H1 (cell line): ENCODE measurements around the gene ELMO1. TPM values are rescaled to one million over a fixed set of nuclear protein-coding genes. Genes with fewer than 3 reads are reported as not detected.

Experiments
- CTCF ChIA-PET: fragments of 300-600 bp; sonication (Branson Sonifier 250); formaldehyde crosslinking; loops from one replicate; lab custom pipeline; 2021; ENCODE audit not compliant: partially characterized antibody; lab: Charles Lee
- POLR2A ChIA-PET: fragments of 300-600 bp; sonication (Branson Sonifier 250); formaldehyde crosslinking; loops from one replicate; lab custom pipeline; 2021; ENCODE audit warnings: inconsistent platforms; ENCODE audit not compliant: partially characterized antibody; lab: Charles Lee
- DNase-seq, 2 experiments: peaks; one replicate each; pipeline versions ENCODE4 v3.0.0 to v3.0.0-alpha.2; 2010 to 2022; ENCODE audit warnings: low spot score in 2 of 2, low read depth in 1 of 2, mixed read lengths in 1 of 2
- FAIRE-seq: peaks from 2 replicates; lab custom pipeline; 2011; peaks lifted over from hg19 to GRCh38; lab: Jason Lieb, UNC
- H2AFZ ChIP-seq: 2 replicates; pipeline ENCODE4 v1.8.1; 2012; ENCODE audit warnings: low read length, inconsistent platforms
- H2AK5ac ChIP-seq: 2 replicates; pipeline ENCODE4 v1.6.1; 2013; ENCODE audit warnings: low read depth, low read length
- H2BK120ac ChIP-seq: replicated peaks from 2 replicates; pipeline ENCODE3; 2013; ENCODE audit warnings: low read depth, low read length, inconsistent platforms
- H2BK12ac ChIP-seq: 2 replicates; pipeline ENCODE4 v1.6.1; 2013; ENCODE audit warnings: low read depth, low read length
- H2BK15ac ChIP-seq: 2 replicates; pipeline ENCODE4 v1.6.1; 2013; ENCODE audit warnings: low read length
- H2BK20ac ChIP-seq: 2 replicates; pipeline ENCODE4 v1.6.1; 2013; ENCODE audit warnings: low read length
- H2BK5ac ChIP-seq: 2 replicates; pipeline ENCODE4 v1.6.1; 2013; ENCODE audit warnings: low read depth, low read length
- H3K14ac ChIP-seq: 2 replicates; pipeline ENCODE4 v1.6.1; 2013; ENCODE audit warnings: inconsistent platforms; ENCODE audit not compliant: insufficient read length
- H3K18ac ChIP-seq: 2 replicates; pipeline ENCODE4 v1.6.1; 2013; ENCODE audit warnings: low read length; ENCODE audit errors: extremely low read depth
- H3K23ac ChIP-seq: 2 replicates; pipeline ENCODE4 v1.6.1; 2013; ENCODE audit warnings: inconsistent platforms; ENCODE audit not compliant: insufficient read length
- H3K23me2 ChIP-seq: 2 replicates; pipeline ENCODE4 v1.6.1; 2013; ENCODE audit warnings: low read depth, low read length
- H3K27ac ChIP-seq: 2 replicates; pipeline ENCODE4 v1.6.1; 2011; ENCODE audit warnings: low read depth, low read length, inconsistent platforms
- H3K27me3 ChIP-seq, 4 experiments: replicated peaks in 1 of 4; 1 replicate in 1 of 4; 2 replicates in 3 of 4; pipeline versions ENCODE4 v1.6.1 to v1.8.1; 2011 to 2013; ENCODE audit warnings: low read length in 3 of 4, mild to moderate bottlenecking in 3 of 4, inconsistent platforms in 2 of 4, mixed read lengths in 2 of 4, moderate library complexity in 1 of 4; ENCODE audit not compliant: control insufficient read depth in 3 of 4, insufficient read depth in 3 of 4; ENCODE audit errors: extremely low read depth in 1 of 4
- H3K36me3 ChIP-seq, 4 experiments: 2 replicates each; pipeline versions ENCODE4 v1.6.1 to v1.8.1; 2011 to 2013; ENCODE audit warnings: mild to moderate bottlenecking in 4 of 4, low read length in 3 of 4, moderate library complexity in 2 of 4, control low read depth in 1 of 4, inconsistent platforms in 1 of 4; ENCODE audit not compliant: insufficient read depth in 4 of 4, control insufficient read depth in 2 of 4
- H3K4ac ChIP-seq: replicated peaks from 2 replicates; pipeline ENCODE3; 2013; ENCODE audit warnings: low read length, low read depth, mixed read lengths, inconsistent platforms; ENCODE audit not compliant: insufficient read length
- H3K4me1 ChIP-seq, 4 experiments: replicated peaks in 1 of 4; 1 replicate in 1 of 4; 2 replicates in 3 of 4; pipeline versions ENCODE4 v1.6.1 to v1.8.1; 2011 to 2013; ENCODE audit warnings: low read length in 3 of 4, inconsistent platforms in 2 of 4, mixed read lengths in 1 of 4; ENCODE audit not compliant: insufficient read depth in 4 of 4, control insufficient read depth in 3 of 4
- H3K4me2 ChIP-seq, 2 experiments: 2 replicates each; pipeline versions ENCODE4 v1.6.1 to v1.8.1; 2011 to 2013; ENCODE audit warnings: low read depth in 2 of 2, low read length in 2 of 2, control low read depth in 1 of 2, inconsistent platforms in 1 of 2, mild to moderate bottlenecking in 1 of 2; ENCODE audit not compliant: insufficient read depth in 1 of 2
- H3K4me3 ChIP-seq, 4 experiments: fragments of 200-600, 300-600 bp in 1 of 4; sonication (generic), shearing (Covaris generic), sonication (Bioruptor Twin) in 1 of 4; 2 replicates each; pipeline versions ENCODE4 v1.5.1 to v1.8.1; 2011 to 2016; ENCODE audit warnings: low read length in 4 of 4, low read depth in 3 of 4, control low read depth in 2 of 4, inconsistent platforms in 2 of 4, mild to moderate bottlenecking in 2 of 4, mixed read lengths in 1 of 4, moderate library complexity in 1 of 4; ENCODE audit not compliant: insufficient read depth in 2 of 4; ENCODE audit errors: extremely low read depth in 1 of 4
- H3K56ac ChIP-seq: replicated peaks from 2 replicates; pipeline ENCODE3; 2013; ENCODE audit warnings: low read depth, mild to moderate bottlenecking, mixed read lengths, low read length, inconsistent platforms; ENCODE audit not compliant: insufficient read length
- H3K79me1 ChIP-seq: 2 replicates; pipeline ENCODE4 v1.6.1; 2013; ENCODE audit warnings: low read depth, low read length, control low read depth
- H3K79me2 ChIP-seq, 2 experiments: 2 replicates each; pipeline versions ENCODE4 v1.6.1 to v1.8.1; 2012 to 2013; ENCODE audit warnings: low read length in 2 of 2, mild to moderate bottlenecking in 2 of 2, inconsistent platforms in 1 of 2; ENCODE audit not compliant: insufficient read depth in 2 of 2, control insufficient read depth in 1 of 2
- H3K9ac ChIP-seq, 4 experiments: replicated peaks in 1 of 4; 1 replicate in 1 of 4; 2 replicates in 3 of 4; pipeline versions ENCODE4 v1.6.1 to v1.8.1; 2011 to 2013; ENCODE audit warnings: low read depth in 3 of 4, low read length in 3 of 4, control low read depth in 2 of 4, mild to moderate bottlenecking in 2 of 4, moderate library complexity in 2 of 4, inconsistent platforms in 1 of 4; ENCODE audit errors: extremely low read depth in 1 of 4
- H3K9me3 ChIP-seq, 2 experiments: 2 replicates each; pipeline versions ENCODE4 v1.6.1 to v1.8.1; 2012 to 2013; ENCODE audit warnings: mild to moderate bottlenecking in 2 of 2, moderate library complexity in 2 of 2, control low read depth in 1 of 2, inconsistent platforms in 1 of 2, low read depth in 1 of 2, low read length in 1 of 2, mixed read lengths in 1 of 2; ENCODE audit not compliant: insufficient read depth in 2 of 2
- H4K20me1 ChIP-seq, 2 experiments: replicated peaks in 1 of 2; 2 replicates each; pipeline versions ENCODE3 to v1.8.1; 2011 to 2013; ENCODE audit warnings: inconsistent platforms in 2 of 2, low read length in 2 of 2, mild to moderate bottlenecking in 1 of 2; ENCODE audit not compliant: insufficient read depth in 2 of 2, control insufficient read depth in 1 of 2
- H4K5ac ChIP-seq: 2 replicates; pipeline ENCODE4 v1.6.1; 2013; ENCODE audit warnings: low read length, low read depth, mixed read lengths, inconsistent platforms; ENCODE audit not compliant: insufficient read length
- H4K8ac ChIP-seq: 2 replicates; pipeline ENCODE4 v1.8.0; 2013; ENCODE audit warnings: mild to moderate bottlenecking, moderate library complexity, low read length, inconsistent platforms; ENCODE audit not compliant: insufficient read depth; ENCODE audit errors: extremely low read depth
- H4K91ac ChIP-seq: replicated peaks from 2 replicates; pipeline ENCODE3; 2013; ENCODE audit warnings: low read length, mixed read lengths, inconsistent platforms; ENCODE audit not compliant: insufficient read length
- JUND ChIP-seq: IDR thresholded peaks from 2 replicates; pipeline ENCODE4 v1.6.1; 2011; ENCODE audit warnings: mild to moderate bottlenecking, improper control_type of control experiment, low read length
- NRF1 ChIP-seq: IDR thresholded peaks from 2 replicates; pipeline ENCODE4 v1.6.1; 2011; ENCODE audit warnings: mild to moderate bottlenecking, low read depth, low read length, improper control_type of control experiment
- TBP ChIP-seq: IDR thresholded peaks from 2 replicates; pipeline ENCODE4 v1.6.1; 2011; ENCODE audit warnings: low read depth, low read length, improper control_type of control experiment
- TEAD4 ChIP-seq: IDR thresholded peaks from 2 replicates; pipeline ENCODE4 v1.6.1; 2012; ENCODE audit warnings: low read depth, low read length, inconsistent platforms, mixed read lengths
- ZNF274 ChIP-seq: IDR thresholded peaks from 2 replicates; pipeline ENCODE4 v1.7.0; 2012; ENCODE audit warnings: low read length, borderline replicate concordance; ENCODE audit errors: extremely low read depth
- WGBS, 2 experiments: shearing (Covaris generic) in 1 of 2; methylation state at CpG; one replicate each; pipeline versions ENCODE4 v1.1.6 to v1.1.7; 2013 to 2015; ENCODE audit warnings: low lambda C conversion rate in 2 of 2, mixed read lengths in 2 of 2, inconsistent platforms in 1 of 2, low coverage in 1 of 2, missing lambda C conversion rate in 1 of 2; ENCODE audit not compliant: insufficient replicate concordance in 2 of 2, insufficient coverage in 1 of 2, insufficient read length in 1 of 2; ENCODE audit errors: extremely low coverage in 1 of 2, missing lambda C conversion rate in 1 of 2; 5-methylcytosine and 5-hydroxymethylcytosine counted together
- polyA plus RNA-seq, 7 experiments: library from polyadenylated mRNA; depleted of rRNA in 3 of 7; stranded (reverse) in 5 of 7; unstranded in 2 of 7; fragments of >200 nt in 5 of 7; fragments of 200-250 nt in 2 of 7; gene quantifications; 1 replicate in 5 of 7; 2 replicates in 1 of 7; 4 replicates in 1 of 7; pipeline versions ENCODE4 v1.2.1 to v1.2.3, GENCODE V29; 2011 to 2013; ENCODE audit warnings: missing spikeins in 2 of 7, mixed read lengths in 2 of 7
- total RNA-seq: library from RNA; stranded (reverse); fragmentation: NEBNext Ultra II Directional; extraction: Animal tissue kit (Norgen Biotek cat#: 25700); gene quantifications from 2 replicates; pipeline ENCODE4 v1.2.1, GENCODE V29; 2021

Gene ELMO1
- total and polyA plus RNA-seq, 2 of the 8 experiments (the other 6 are each of a cell fraction or from before 2014, with no cell fraction given), result 18.4 to 21.0 TPM

GRCh38 chr7:37259319-37259821 lies 189.3 kb downstream of the ELMO1 start:
- Histone ChIP-seq H2BK15ac (0 out of 2 replicates have a peak overlapping the region, but pooled peaks have one; percentile 32), H3K36me3 (no peaks in the 10 kb centered on the region), H3K9ac (peak overlapping the region in 1 of 4 experiments; percentile 22; a peak in 1 of 7 replicates), H3K9me3 (no peaks in the 10 kb centered on the region), H3K18ac (no peak overlapping the region; the same call in 1 of the 2 replicates), H2BK120ac (no peak overlapping the region), H3K27ac (no peak overlapping the region), H3K23me2 (no peaks in the 10 kb centered on the region; the same call in 1 of the 2 replicates), H4K8ac (no peak overlapping the region), H3K79me2 (no peaks in the 10 kb centered on the region), H4K20me1 (no peaks in the 10 kb centered on the region), H3K27me3 (no peaks in the 10 kb centered on the region), H2AFZ (no peak overlapping the region), H4K5ac (no peak overlapping the region), H3K14ac (no peak overlapping the region), H3K23ac (no peak overlapping the region), H2BK12ac (peak overlapping the region; percentile 55; the same call in 1 of the 2 replicates), H2BK5ac (0 out of 2 replicates have a peak overlapping the region, but pooled peaks have one; percentile 38), H3K56ac (no peak overlapping the region), H4K91ac (no peak overlapping the region), H2AK5ac (peak overlapping the region; percentile 82), H2BK20ac (peak overlapping the region; percentile 35; the same call in 1 of the 2 replicates), H3K4me3 (no peak overlapping the region), H3K79me1 (no peaks in the 10 kb centered on the region), H3K4me2 (no peak overlapping the region), H3K4ac (no peak overlapping the region), H3K4me1 (peaks cover 2 to 8% (median 6%) of the 10 kb centered on the region in 4 experiments; a peak in 5 of 7 replicates)
- 75% methylated on average over 11 of the region's 11 CpGs; no CpG with 5 or more reads in 1 of the 2 experiments for WGBS, 2 experiments
- FAIRE-seq (no peak), DNase-seq (no peak)
- POLR2A ChIA-PET, result interaction anchor here (0.9 kb wide), 1 partner anchor 11 kb away, joined by 4 read pairs; no protein-coding TSS in a partner anchor
- CTCF ChIA-PET, result interaction anchor here (0.6 to 1.8 kb wide), 5 partner anchors 25 to 250 kb away, joined by 3 to 7 read pairs (median 3); no protein-coding TSS in a partner anchor
- TF ChIP-seq TBP, result no peak
- TF ChIP-seq NRF1, result no peak
- no peak for TF ChIP-seq ZNF274
- TF ChIP-seq TEAD4, result no peak
- TF ChIP-seq JUND, result no peak
